HEK293 (cell line): ENCODE results near the gene SMIM38.
A peak's percentile ranks its signal among the peaks of the same experiment; 100 is the strongest.

Source experiments
- CTCF ChIA-PET: fragments of 350-600 bp; formaldehyde crosslinking; extraction: SDS; loops from one replicate; lab custom pipeline; 2021; ENCODE audit warnings: antibody characterized with exemption; lab: Yijun Ruan, JAX
- POLR2A ChIA-PET: fragments of 300-600 bp; formaldehyde crosslinking; extraction: SDS; loops from one replicate; lab custom pipeline; 2020; ENCODE audit warnings: antibody characterized with exemption, inconsistent platforms; lab: Yijun Ruan, JAX
- H3K27ac ChIP-seq: fragments of 200-500 bp; sonication (Bioruptor generic); 2 replicates; pipeline ENCODE4 v1.5.1; 2014; ENCODE audit warnings: low read depth, low read length, control low read depth, inconsistent platforms; ENCODE audit errors: extremely low read depth
- H3K36me3 ChIP-seq, 2 experiments: fragments of 200-500 bp in 1 of 2; sonication (Bioruptor generic) in 1 of 2; 1 replicate in 1 of 2; 2 replicates in 1 of 2; pipeline ENCODE4 v1.5.1; 2014 to 2017; ENCODE audit warnings: inconsistent platforms in 2 of 2, low read length in 2 of 2; ENCODE audit not compliant: control insufficient read depth in 2 of 2, insufficient read depth in 1 of 2
- H3K4me1 ChIP-seq: fragments of 200-500 bp; sonication (Bioruptor generic); 2 replicates; pipeline ENCODE4 v1.5.1; 2014; ENCODE audit warnings: mild to moderate bottlenecking, low read length, inconsistent platforms; ENCODE audit not compliant: control insufficient read depth, insufficient read depth
- H3K4me3 ChIP-seq: 2 replicates; pipeline ENCODE4 v1.5.1; 2011; ENCODE audit warnings: low read depth, mild to moderate bottlenecking, control low read depth, low read length, moderate library complexity
- H3K9me3 ChIP-seq: fragments of 200-500 bp; sonication (Bioruptor generic); 2 replicates; pipeline ENCODE4 v1.5.1; 2014; ENCODE audit warnings: low read depth, low read length, inconsistent platforms; ENCODE audit not compliant: control insufficient read depth, insufficient read depth
- GFI1B ChIP-seq: fragments of 450-650 bp; formaldehyde crosslinking; IDR thresholded peaks from 2 replicates; pipeline ENCODE4 v1.5.1; 2016; ENCODE audit warnings: missing biosample characterization, missing genetic modification characterization
- HOXC10 ChIP-seq: sonication (generic); formaldehyde crosslinking; IDR thresholded peaks from 2 replicates; pipeline ENCODE4 v1.8.1; 2023; ENCODE audit warnings: mild to moderate bottlenecking, missing genetic modification reagents
- SALL2 ChIP-seq: fragments of 450-650 bp; formaldehyde crosslinking; IDR thresholded peaks from 2 replicates; pipeline ENCODE4 v1.5.0; 2017; ENCODE audit warnings: missing biosample characterization, mild to moderate bottlenecking, missing genetic modification characterization, borderline replicate concordance
- SP3 ChIP-seq: fragments of 450-650 bp; formaldehyde crosslinking; IDR thresholded peaks from 2 replicates; pipeline ENCODE4 v1.5.1; 2016; ENCODE audit warnings: missing biosample characterization, missing genetic modification characterization
- ZFHX2 ChIP-seq: fragments of 450-650 bp; formaldehyde crosslinking; conservative IDR thresholded peaks from 2 replicates; pipeline ENCODE4 v1.5.1; 2016; ENCODE audit warnings: missing biosample characterization, missing genetic modification characterization
- ZNF10 ChIP-seq: fragments of 450-650 bp; formaldehyde crosslinking; IDR thresholded peaks from 2 replicates; pipeline ENCODE4 v1.5.1; 2017; ENCODE audit warnings: missing biosample characterization, missing genetic modification characterization
- ZNF202 ChIP-seq: fragments of 450-650 bp; formaldehyde crosslinking; IDR thresholded peaks from 2 replicates; pipeline ENCODE4 v1.5.1; 2016; ENCODE audit warnings: missing biosample characterization, missing genetic modification characterization, borderline replicate concordance
- ZNF292 ChIP-seq: fragments of 450-650 bp; formaldehyde crosslinking; IDR thresholded peaks from 2 replicates; pipeline ENCODE4 v1.5.1; 2016; ENCODE audit warnings: low read depth, missing biosample characterization, missing genetic modification characterization, borderline replicate concordance
- ZNF354C ChIP-seq: fragments of 450-650 bp; formaldehyde crosslinking; IDR thresholded peaks from 2 replicates; pipeline ENCODE4 v1.5.1; 2016; ENCODE audit warnings: missing biosample characterization, missing genetic modification characterization, low read depth, borderline replicate concordance
- ZNF514 ChIP-seq: fragments of 450-650 bp; formaldehyde crosslinking; IDR thresholded peaks from 2 replicates; pipeline ENCODE4 v1.5.1; 2016; ENCODE audit warnings: missing biosample characterization, missing genetic modification characterization
- ZNF521 ChIP-seq: fragments of 450-650 bp; formaldehyde crosslinking; IDR thresholded peaks from 2 replicates; pipeline ENCODE4 v1.5.1; 2017; ENCODE audit warnings: missing biosample characterization, mild to moderate bottlenecking, missing genetic modification characterization
- ZNF600 ChIP-seq: fragments of 450-650 bp; formaldehyde crosslinking; IDR thresholded peaks from 2 replicates; pipeline ENCODE4 v1.5.1; 2016; ENCODE audit warnings: missing biosample characterization, missing genetic modification characterization
- ZNF785 ChIP-seq: fragments of 450-650 bp; formaldehyde crosslinking; IDR thresholded peaks from 2 replicates; pipeline ENCODE4 v1.5.1; 2016; ENCODE audit warnings: missing biosample characterization, missing genetic modification characterization
- TF ChIP-seq, protein P1 (sequence below): fragments of 450-650 bp; formaldehyde crosslinking; IDR thresholded peaks from 2 replicates; pipeline ENCODE4 v1.5.1; 2016; ENCODE audit warnings: missing biosample characterization, missing genetic modification characterization
- TF ChIP-seq, protein P2 (sequence below): IDR thresholded peaks from 2 replicates; pipeline ENCODE4 v1.6.1; 2011; ENCODE audit warnings: mild to moderate bottlenecking, low read depth, low read length, borderline replicate concordance
- TF ChIP-seq, protein P3 (sequence below): fragments of 450-650 bp; formaldehyde crosslinking; optimal IDR thresholded peaks from 2 replicates; pipeline ENCODE3; 2016; ENCODE audit warnings: missing biosample characterization, mild to moderate bottlenecking, missing genetic modification characterization
- TF ChIP-seq, protein P4 (sequence below): fragments of 450-650 bp; formaldehyde crosslinking; IDR thresholded peaks from 2 replicates; pipeline ENCODE4 v1.5.1; 2016; ENCODE audit warnings: missing biosample characterization, missing genetic modification characterization
- TF ChIP-seq, protein P5 (sequence below): fragments of 450-650 bp; formaldehyde crosslinking; IDR thresholded peaks from 2 replicates; pipeline ENCODE4 v1.5.1; 2017; ENCODE audit warnings: missing biosample characterization, missing genetic modification characterization

The SMIM38 gene

DNA sequence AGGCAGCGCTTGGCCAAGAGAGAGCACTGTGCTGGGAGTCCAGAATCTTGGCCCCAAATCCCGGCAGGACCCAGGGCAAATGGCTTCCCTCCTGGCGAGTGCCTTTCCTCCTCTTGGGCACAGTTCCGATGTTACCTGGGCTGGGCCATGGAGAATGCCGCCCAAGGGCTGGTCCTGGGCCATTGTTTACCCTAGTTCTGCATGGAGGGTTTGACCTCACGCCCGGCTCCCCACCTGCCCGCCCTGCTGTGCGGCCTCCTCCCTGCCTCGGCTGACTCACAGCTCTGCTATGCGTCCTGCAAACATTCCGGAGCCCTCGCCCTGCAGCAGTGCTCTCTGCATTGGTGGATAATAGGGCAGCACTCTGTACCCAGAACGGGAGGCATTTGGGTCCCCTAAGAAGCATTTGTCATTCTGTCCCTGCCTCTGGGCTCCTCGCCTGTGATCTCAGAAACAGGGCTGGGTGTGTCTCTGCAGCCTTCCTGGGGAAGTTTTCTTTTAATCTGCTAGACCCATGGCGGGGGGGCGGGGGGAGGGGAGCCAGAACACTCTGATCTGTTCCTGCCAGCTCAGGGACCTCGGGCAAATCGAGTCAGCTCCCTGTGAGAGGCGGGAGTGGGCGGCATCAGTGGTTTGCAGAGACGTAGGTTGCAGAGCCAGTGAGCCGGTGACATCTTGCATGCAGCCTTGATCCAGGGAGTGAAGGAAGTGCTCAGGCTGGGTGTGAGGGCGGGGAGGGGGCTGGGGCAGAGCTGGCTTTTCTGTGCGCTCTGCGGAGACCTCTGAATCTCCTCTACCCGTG is 32.9 kb upstream of the SMIM38 start (continued):
- TF ChIP-seq ZFHX2 (peak; percentile 84), SALL2 (tag by site-specific recombination) (no peak), ZNF514 (tag by site-specific recombination) (no peak), ZNF600 (tag by site-specific recombination) (peak; percentile 82), ZNF521 (tag by site-specific recombination) (no peak)
- TF ChIP-seq, protein P1, sequence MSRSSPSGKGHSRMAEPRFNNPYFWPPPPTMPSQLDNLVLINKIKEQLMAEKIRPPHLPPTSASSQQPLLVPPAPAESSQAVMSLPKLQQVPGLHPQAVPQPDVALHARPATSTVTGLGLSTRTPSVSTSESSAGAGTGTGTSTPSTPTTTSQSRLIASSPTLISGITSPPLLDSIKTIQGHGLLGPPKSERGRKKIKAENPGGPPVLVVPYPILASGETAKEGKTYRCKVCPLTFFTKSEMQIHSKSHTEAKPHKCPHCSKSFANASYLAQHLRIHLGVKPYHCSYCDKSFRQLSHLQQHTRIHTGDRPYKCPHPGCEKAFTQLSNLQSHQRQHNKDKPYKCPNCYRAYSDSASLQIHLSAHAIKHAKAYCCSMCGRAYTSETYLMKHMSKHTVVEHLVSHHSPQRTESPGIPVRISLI (tag by site-specific recombination) = no peak
- TF ChIP-seq, protein P2, sequence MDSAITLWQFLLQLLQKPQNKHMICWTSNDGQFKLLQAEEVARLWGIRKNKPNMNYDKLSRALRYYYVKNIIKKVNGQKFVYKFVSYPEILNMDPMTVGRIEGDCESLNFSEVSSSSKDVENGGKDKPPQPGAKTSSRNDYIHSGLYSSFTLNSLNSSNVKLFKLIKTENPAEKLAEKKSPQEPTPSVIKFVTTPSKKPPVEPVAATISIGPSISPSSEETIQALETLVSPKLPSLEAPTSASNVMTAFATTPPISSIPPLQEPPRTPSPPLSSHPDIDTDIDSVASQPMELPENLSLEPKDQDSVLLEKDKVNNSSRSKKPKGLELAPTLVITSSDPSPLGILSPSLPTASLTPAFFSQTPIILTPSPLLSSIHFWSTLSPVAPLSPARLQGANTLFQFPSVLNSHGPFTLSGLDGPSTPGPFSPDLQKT = no peak
- TF ChIP-seq, all 188 proteins: peak for 22

DNA sequence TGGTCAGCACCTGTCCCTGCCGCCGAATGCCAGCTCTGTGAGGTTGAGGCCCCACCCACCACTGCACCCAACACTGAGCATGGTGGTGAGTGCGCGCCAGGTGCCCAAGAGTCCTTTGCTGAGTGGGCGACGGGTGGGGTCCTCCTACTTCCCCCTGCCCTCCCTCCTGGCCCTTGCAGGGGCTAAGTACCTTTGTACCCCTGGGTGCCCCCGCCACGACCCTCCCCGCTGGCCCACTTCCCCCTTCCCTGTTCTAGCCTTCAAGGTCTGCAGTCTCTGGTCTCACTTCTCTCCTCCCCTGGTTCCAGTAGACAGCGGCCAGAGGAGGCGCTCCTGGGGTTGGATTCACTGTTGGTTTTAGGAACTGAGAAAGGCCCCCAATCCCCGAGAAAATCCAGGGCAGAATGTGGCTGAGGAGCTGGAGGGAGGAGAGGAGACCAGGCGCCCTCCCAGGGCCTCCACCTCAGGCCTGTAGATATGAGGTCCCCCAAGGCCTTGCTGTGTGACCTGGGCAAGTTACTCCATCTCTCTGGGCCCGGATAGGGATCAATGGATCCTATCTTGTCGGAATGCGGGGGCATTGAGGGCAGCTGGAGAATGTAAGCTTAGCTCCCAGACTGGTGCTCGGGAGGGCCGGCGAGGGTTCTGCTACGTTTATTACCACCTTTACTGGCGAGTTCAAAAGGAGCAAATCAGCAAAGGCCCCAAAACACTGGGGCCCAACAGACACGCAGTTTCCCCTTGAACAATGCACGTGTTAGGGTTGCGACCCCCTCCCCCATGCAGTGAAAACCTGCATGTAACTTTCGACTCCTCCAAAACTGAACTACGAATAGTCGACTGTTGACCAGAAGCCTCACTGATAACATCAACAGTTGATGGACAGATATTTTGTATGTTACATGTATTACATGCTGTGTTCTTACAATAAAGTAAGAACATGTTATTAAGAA is 31.9 kb upstream of the SMIM38 start:
- H3K27ac ChIP-seq = no peak overlapping the region
- no peak overlapping the region for H3K4me3 ChIP-seq
- TF ChIP-seq SP3 (tag by site-specific recombination) (no peak), ZNF10 (no peak), ZNF785 (no peak), ZNF354C (no peak), HOXC10 (no peak), ZNF202 (tag by site-specific recombination) (no peak), ZNF292 (tag by site-specific recombination) (no peak), GFI1B (tag by site-specific recombination) (no peak)
- TF ChIP-seq, protein P3, sequence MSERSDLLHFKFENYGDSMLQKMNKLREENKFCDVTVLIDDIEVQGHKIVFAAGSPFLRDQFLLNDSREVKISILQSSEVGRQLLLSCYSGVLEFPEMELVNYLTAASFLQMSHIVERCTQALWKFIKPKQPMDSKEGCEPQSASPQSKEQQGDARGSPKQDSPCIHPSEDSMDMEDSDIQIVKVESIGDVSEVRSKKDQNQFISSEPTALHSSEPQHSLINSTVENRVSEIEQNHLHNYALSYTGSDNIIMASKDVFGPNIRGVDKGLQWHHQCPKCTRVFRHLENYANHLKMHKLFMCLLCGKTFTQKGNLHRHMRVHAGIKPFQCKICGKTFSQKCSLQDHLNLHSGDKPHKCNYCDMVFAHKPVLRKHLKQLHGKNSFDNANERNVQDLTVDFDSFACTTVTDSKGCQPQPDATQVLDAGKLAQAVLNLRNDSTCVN (tag by site-specific recombination) = no peak
- TF ChIP-seq, protein P4, sequence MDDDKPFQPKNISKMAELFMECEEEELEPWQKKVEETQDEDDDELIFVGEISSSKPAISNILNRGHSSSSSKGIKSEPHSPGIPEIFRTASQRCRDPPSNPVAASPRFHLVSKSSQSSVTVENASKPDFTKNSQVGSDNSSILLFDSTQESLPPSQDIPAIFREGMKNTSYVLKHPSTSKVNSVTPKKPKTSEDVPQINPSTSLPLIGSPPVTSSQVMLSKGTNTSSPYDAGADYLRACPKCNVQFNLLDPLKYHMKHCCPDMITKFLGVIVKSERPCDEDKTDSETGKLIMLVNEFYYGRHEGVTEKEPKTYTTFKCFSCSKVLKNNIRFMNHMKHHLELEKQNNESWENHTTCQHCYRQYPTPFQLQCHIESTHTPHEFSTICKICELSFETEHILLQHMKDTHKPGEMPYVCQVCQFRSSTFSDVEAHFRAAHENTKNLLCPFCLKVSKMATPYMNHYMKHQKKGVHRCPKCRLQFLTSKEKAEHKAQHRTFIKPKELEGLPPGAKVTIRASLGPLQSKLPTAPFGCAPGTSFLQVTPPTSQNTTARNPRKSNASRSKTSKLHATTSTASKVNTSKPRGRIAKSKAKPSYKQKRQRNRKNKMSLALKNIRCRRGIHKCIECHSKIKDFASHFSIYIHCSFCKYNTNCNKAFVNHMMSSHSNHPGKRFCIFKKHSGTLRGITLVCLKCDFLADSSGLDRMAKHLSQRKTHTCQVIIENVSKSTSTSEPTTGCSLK (tag by site-specific recombination) = no peak
- TF ChIP-seq, protein P5, sequence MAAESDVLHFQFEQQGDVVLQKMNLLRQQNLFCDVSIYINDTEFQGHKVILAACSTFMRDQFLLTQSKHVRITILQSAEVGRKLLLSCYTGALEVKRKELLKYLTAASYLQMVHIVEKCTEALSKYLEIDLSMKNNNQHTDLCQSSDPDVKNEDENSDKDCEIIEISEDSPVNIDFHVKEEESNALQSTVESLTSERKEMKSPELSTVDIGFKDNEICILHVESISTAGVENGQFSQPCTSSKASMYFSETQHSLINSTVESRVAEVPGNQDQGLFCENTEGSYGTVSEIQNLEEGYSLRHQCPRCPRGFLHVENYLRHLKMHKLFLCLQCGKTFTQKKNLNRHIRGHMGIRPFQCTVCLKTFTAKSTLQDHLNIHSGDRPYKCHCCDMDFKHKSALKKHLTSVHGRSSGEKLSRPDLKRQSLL (tag by site-specific recombination) = no peak
- CTCF ChIA-PET = interaction anchor here (0.7 to 2.5 kb wide), 6 partner anchors 8 to 545 kb away, joined by 3 to 17 read pairs (median 3); no protein-coding TSS in a partner anchor
- H3K9me3 ChIP-seq = no peaks in the 10 kb centered on the region
- no peaks in the 10 kb centered on the region for H3K4me1 ChIP-seq
- H3K36me3 ChIP-seq = no peaks in the 10 kb centered on the region
- POLR2A ChIA-PET = interaction anchor here (1.2 kb wide), 1 partner anchor 8 kb away, joined by 4 read pairs; no protein-coding TSS in a partner anchor
